ENCODE measurements around the gene RPS18. TPM values are rescaled to one million over a fixed set of nuclear protein-coding genes. Genes with fewer than 3 reads are reported as not detected.

The RPS18 gene
- total and polyA plus RNA-seq, 10 of the 15 experiments (the other 5 are each of a cell fraction or from before 2014, with no cell fraction given), result 4,228 to 20,828 (median 7,406) TPM

GRCh38 chr6:33295621-33296369 is 23.9 kb downstream of the RPS18 start (continued):
- no peak for TF ChIP-seq CUX1 (IDR thresholded peaks at IDR 0.05; ENCODE audit: insufficient replicate concordance, low read depth, low read length)

- CTCF ChIA-PET, result interaction anchor here (1.0 to 4.5 kb wide), 3 partner anchors 20 to 99 kb away, joined by 3 to 30 read pairs (median 4); partner anchors contain the start of genes B3GALT4, RPS18 and VPS52
- in situ Hi-C loops (cut with MboI), result no loop called here
- no peak for ATAC-seq
- Histone ChIP-seq H3K27ac (ENCODE audit: control insufficient read depth, insufficient read depth) (no peak overlapping the region), H2AFZ (ENCODE audit: control insufficient read depth, low read depth, low read length) (no peak overlapping the region), H3K4me3 (peak overlapping the region; percentile 100; the same call in 1 of the 2 replicates), H4K20me1 (ENCODE audit: control insufficient read depth, insufficient read depth) (no peaks in the 10 kb centered on the region), H3K9me3 (replicated peaks; ENCODE audit: control insufficient read depth, insufficient read depth, low read length) (no peaks in the 10 kb centered on the region), H3K36me3 (ENCODE audit: control insufficient read depth in 2 of 2, insufficient read depth in 2 of 2, low read length in 1 of 2) (peaks cover 0 to 12% of the 10 kb centered on the region in 2 experiments; a peak in 3 of 4 replicates), H3K9ac (ENCODE audit: control insufficient read depth, insufficient read depth, low read length) (no peak overlapping the region), H3K79me2 (ENCODE audit: control insufficient read depth, insufficient read depth, low read length) (peaks cover 4% of the 10 kb centered on the region; the same call in 1 of the 2 replicates), H3K4me1 (ENCODE audit: control insufficient read depth, insufficient read depth, low read length) (peaks cover 11% of the 10 kb centered on the region), H3K4me2 (ENCODE audit: control insufficient read depth, insufficient read depth) (peak overlapping the region; percentile 93), H3K27me3 (replicated peaks in 1 of 2; ENCODE audit: control insufficient read depth in 2 of 2, insufficient read depth in 2 of 2, low read length in 1 of 2) (no peaks in the 10 kb centered on the region)
- WGBS (ENCODE audit: insufficient coverage, insufficient replicate concordance, low lambda C conversion rate, missing lambda C conversion rate), result 94% methylated on average over 12 of the region's 12 CpGs
- FAIRE-seq, result no peak
- no TSS peak for BruUV-seq (replicated peaks)
- SMC1A ChIA-PET (ENCODE audit: uncharacterized antibody, unreplicated experiment), result interaction anchor here (0.7 to 2.1 kb wide), 5 partner anchors 8 to 21 kb away, joined by 3 to 13 read pairs (median 7); partner anchors contain the start of genes B3GALT4, PFDN6, TAPBP and WDR46
- DNase-seq (ENCODE audit: low read depth, low spot score), result no peak
- intact Hi-C loops (cut with micrococcal nuclease; ENCODE audit: unreplicated experiment), result no loop called here
- POLR2A ChIA-PET, result interaction anchor here (0.6 to 3.4 kb wide), 8 partner anchors 8 to 272 kb away, joined by 3 to 41 read pairs (median 4); partner anchors contain the start of genes B3GALT4, PFDN6, RPS18 and TAPBP
- TF ChIP-seq JUNB (IDR thresholded peaks at IDR 0.05), result no peak
- TF ChIP-seq DPF2 (IDR thresholded peaks at IDR 0.05), result no peak
- no peak for TF ChIP-seq NR2C2 (IDR thresholded peaks at IDR 0.05; ENCODE audit: borderline replicate concordance, control insufficient read depth, insufficient read length, low read depth)
- TF ChIP-seq BRCA1 (IDR thresholded peaks at IDR 0.05; ENCODE audit: low read depth, low read length), result no peak
- no peak for TF ChIP-seq IRF5 (IDR thresholded peaks at IDR 0.05; ENCODE audit: borderline replicate concordance)
- TF ChIP-seq IRF4 (IDR thresholded peaks at IDR 0.05; ENCODE audit: low read depth, low read length), result no peak
- TF ChIP-seq SIX5 (IDR thresholded peaks at IDR 0.05; ENCODE audit: low read depth, low read length, severe bottlenecking), result no peak
- TF ChIP-seq MTA2 (IDR thresholded peaks at IDR 0.05; ENCODE audit: low read depth), result no peak
- TF ChIP-seq RAD51 (IDR thresholded peaks at IDR 0.05), result no peak
- TF ChIP-seq ZNF217 (IDR thresholded peaks at IDR 0.05), result no peak
- TF ChIP-seq KDM1A (IDR thresholded peaks at IDR 0.05; ENCODE audit: borderline replicate concordance), result no peak
- no peak for TF ChIP-seq CEBPB (IDR thresholded peaks at IDR 0.05; ENCODE audit: borderline replicate concordance in 1 of 2, low read depth in 2 of 2, low read length in 2 of 2)
- no peak for TF ChIP-seq LARP7 (IDR thresholded peaks at IDR 0.05)
- TF ChIP-seq STAT3 (IDR thresholded peaks at IDR 0.05; ENCODE audit: low read depth, low read length), result no peak
- RAD21 ChIA-PET (ENCODE audit: unreplicated experiment), result interaction anchor here (0.7 to 1.0 kb wide), 4 partner anchors 15 to 212 kb away, joined by 3 to 4 read pairs (median 3); partner anchors contain the start of gene ZBTB22
Measured at GRCh38 chr6:33296797-33297405, 25.0 kb downstream of the RPS18 start.
